OCI-M2 (cell line): ENCODE measurements around the gene CAPZA2.
"Not testable (repeated sequence)": the region's sequence is repeated elsewhere in the genome, so short reads cannot be mapped to it uniquely, and the experiment has no call there.

Experiments used
- DNase-seq: peaks from one replicate; lab custom pipeline; 2025; ENCODE audit not compliant: unreplicated experiment; lab: John Stamatoyannopoulos, UW

Gene CAPZA2

GRCh38 chr7:116862234-116862950, at the start of gene CAPZA2:
TSS of gene CAPZA2 (plus strand) at chr7:116862587. CDS start at chr7:116862612, 25 bp downstream.
- DNase-seq = peak; percentile 99

GRCh38 chr7:116812860-116813259, 49.5 kb upstream of the CAPZA2 start:
- DNase-seq = no peak

- DNase-seq = not testable (repeated sequence)
These were observed 49.0 kb upstream of the CAPZA2 start for GRCh38 chr7:116813371-116813770.

DNA sequence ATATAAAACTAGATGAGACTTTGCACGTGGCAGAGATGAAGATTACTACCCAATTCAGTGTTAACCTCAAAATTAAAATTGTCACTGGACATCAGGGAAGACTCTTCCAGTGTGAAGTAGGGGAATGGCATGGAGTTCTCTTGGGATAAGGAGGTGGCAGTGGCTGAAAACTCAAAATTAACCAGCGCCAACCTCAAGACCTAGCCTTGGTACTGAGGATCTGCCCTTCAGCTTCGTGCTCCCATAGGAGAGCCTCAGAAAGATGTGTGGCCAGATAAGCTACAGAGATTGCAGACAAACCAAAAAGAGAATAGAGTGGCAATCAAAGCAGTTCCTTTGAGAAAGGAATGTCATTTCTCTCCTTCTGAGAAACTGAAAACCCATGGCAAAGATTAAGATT, 47.3 kb upstream of the CAPZA2 start:
- no peak for DNase-seq

DNA sequence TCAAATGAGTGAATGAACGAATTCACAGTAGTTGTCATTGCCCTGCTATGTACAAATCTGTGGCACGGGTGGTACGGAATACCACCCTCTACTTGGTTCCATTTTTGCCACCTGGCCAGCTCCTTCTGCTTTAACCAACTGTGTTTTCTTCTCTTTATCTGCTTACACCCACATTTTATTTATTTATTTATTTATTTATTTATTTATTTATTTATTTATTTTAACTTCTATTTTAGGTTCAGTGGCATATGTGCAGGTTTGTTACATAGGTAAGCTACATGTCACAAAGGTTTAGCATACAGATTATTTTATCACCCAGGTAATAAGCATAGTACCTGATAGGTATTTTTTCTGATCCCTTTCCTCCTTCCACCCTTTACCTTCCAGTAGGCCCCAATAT, 42.2 kb upstream of the CAPZA2 start:
- no peak for DNase-seq

GRCh38 chr7:116821647-116822046, 40.7 kb upstream of the CAPZA2 start:
- not testable (repeated sequence) for DNase-seq

- DNase-seq = no peak
These were observed 37.9 kb upstream of the CAPZA2 start for GRCh38 chr7:116824449-116824848.

DNA sequence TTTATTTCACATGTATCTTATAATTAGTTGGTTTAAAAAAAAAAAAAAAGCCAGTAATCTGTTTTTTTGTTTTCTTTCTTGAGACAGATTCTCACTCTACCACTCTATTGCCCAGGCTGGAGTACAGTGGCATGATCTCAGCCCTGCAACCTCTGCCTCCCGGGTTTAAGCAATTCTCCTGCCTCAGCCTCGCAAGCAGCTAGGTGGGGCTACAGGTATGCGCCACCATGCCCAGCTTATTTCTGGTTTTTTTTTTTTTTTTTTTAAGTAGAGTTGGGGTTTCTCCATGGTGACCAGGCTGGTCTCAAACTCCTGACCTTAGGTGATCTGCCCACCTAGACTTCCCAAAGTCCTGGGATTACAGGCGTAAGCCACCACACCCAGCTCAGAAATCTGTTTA, 34.1 kb upstream of the CAPZA2 start:
- DNase-seq = no peak

GRCh38 chr7:116829041-116829440, 33.3 kb upstream of the CAPZA2 start:
- no peak for DNase-seq

DNA sequence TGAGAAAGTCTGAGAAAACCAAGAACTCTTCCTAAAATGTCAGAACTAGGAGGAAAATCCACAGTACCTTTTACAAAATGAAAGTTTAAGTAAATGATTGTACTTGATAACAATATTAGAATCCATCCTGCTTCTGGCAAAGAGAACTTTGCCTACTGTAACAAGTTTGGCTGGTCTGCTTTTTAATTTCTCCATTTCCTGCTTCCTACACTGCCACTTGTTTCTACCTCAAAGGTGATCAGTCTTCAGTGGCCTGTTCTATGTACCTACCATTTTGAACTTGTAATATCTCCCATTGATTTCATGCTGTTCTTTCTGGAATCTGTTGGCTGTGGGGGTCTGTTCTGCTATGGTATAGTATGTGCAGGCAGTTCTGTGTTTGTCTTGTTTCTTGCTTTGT, 32.9 kb upstream of the CAPZA2 start:
- DNase-seq = no peak

GRCh38 chr7:116832692-116833091, 29.7 kb upstream of the CAPZA2 start:
- no peak for DNase-seq

DNA sequence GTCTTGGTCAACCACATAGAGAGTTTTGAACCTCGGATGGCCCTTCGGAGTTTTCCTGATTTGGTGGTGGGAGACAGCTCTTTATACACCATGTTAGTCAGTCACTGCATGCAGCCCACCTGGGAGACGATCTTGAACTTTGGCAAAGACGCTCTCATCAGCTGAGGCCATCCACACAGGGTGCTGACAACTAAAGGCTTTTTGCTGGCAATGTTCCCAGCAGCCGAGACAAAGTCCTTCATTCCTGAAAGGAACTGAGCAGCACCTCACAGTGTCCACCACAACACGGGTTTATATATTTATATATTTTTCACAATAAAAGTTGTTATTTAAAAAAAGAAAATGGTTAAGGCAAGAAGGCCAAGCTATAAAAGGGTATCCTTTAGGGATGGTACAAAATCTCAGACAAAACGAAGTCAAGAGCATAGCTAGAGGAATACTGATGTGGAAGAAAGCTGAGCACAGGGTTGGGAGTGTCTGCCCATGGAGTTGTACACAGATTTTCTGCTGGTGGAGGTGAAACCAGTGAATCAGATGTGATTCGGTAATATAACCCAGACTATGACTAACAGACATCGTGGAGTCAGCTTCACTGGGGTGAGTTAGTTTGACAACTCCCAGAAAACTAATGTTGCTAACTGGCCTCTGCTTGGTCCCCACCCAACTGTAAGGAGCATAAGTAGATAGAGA, 27.4 kb upstream of the CAPZA2 start:
- DNase-seq = no peak

DNA sequence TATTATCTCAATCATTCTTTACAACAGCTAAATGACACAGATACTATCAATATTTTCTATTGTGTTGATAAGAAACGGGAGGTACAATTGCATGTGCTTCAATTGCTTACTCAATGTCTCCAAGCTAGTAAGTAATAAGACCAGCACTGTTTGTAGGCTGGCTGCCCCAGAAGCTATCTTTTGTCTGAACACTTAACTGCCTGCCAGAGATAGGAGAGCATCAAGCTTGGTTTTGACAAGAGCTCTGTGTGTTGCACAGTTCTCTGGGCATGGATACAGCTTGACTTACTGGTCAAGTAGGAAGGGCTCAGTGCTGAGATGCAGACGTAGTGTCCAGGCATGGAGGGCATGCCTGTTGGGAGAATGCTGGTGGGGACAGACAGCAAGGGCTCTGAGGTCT, 26.3 kb upstream of the CAPZA2 start:
- DNase-seq = no peak

GRCh38 chr7:116836911-116837310, 25.5 kb upstream of the CAPZA2 start:
- no peak for DNase-seq

DNA sequence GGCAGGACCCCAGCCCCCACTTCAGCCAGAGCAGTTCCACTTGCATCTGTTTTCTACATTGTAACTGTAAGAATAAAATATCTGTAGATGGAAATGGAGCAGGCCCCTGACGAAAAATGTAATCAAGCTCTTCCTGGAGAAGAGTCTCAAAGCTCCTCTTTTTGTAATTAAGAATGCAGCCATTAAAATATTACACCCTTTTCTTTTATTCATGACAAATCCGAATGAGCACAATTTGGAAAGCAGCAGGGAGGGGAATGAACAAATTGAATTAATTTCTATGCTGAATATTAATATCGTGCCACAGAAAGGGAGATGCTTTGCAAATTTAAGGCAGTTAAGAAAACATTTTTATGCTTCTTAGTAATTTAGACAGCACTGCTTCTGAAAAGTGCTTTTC, 24.8 kb upstream of the CAPZA2 start:
- DNase-seq = no peak

DNA sequence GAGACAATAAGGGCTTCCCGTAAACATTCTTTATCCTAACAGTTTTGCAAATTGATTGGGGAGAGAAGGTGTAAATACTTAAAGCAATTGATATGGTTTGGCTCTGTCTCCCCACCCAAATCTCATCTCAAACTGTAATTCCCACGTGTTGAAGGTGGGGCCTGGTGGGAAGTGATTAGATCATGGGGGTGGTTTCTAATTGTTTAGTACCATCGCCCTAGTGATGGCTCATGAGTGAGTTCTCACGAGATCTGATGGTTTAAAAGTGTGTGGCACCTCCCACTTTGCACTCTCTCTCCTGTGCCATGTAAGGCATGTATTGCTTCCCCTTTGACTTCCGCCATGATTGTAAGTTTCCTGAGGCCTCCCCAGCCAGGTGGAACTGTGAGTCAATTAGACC, 22.1 kb upstream of the CAPZA2 start:
- DNase-seq = no peak

- no peak for DNase-seq
These were observed 20.0 kb upstream of the CAPZA2 start for GRCh38 chr7:116842371-116842770.

DNA sequence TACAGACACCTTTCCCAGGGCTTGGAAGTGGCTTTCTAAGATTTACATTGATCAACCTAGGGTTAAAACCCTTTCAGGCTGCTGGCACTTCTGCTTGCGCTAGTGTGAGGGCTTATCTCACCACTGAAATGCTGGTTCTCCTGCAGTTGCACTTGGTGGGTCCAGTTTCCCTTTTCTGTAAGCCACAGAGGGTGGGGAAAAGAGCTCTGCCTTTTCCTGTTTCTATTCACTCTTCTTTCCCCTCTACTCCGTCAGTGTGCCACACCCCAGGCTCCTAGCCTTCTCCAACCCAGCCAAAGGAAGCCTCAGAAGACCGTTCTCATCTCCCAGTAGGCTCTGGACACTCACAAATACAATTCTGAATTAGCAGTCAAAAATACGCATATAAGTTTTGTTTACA, 19.0 kb upstream of the CAPZA2 start:
- no peak for DNase-seq

GRCh38 chr7:116851175-116851574, 11.2 kb upstream of the CAPZA2 start:
- DNase-seq = no peak

DNA sequence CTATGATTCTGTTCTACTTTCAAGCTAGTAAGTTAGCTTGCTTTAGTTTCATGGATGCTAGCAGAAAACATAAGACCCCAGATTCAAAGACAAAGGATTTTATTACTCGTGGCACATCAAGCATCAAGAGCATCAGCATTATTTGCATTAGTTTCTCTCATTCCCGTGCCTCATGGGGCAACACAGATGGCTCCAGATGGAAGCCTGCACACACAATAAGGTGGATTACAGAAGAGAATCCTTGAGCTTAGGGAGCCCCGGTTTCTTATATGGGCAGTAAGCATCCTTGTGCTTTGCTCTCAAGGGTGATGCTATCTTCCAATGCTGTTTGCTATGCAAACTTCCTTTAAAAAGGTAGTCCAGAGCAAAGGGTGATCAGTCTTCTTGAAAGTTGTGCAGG, 10.7 kb upstream of the CAPZA2 start:
- no peak for DNase-seq

DNA sequence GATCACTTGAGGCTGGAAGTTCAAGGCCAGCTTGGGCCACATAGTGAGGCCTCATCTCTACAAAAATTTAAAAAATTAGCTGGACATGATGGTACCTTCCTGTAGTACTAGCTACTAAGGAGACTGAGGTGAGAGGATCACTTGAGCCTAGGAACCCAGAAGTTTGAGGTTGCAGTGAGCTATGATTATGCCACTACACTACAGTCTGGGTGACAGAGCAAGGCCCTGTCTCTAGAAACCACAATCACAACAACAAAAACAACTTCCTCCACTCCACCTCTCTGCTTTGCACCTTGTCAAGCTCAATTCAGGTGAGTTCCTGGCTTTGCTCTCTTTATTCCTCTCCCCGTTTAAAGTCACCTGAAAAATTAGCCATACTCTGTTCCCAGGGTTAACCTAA, 8.3 kb upstream of the CAPZA2 start:
- DNase-seq = no peak

DNA sequence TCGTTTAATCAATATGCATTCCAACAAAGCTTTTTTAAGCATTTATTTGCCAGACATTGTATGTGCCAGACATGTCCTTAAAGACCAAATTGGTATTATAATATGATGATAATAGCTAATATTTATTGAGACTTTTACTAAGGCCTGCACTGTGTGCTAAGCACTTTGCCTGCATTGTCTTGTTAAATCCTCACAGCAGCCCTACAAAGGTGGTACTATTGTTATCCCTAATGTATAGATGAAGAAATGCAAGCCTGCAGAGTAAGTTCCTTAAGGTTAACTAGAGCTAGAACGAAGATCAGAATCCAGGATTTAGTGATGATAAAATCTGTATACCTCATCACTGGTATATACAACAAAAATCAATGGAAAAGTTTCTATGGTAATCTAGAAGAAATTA, 5.3 kb upstream of the CAPZA2 start:
- DNase-seq = no peak

- DNase-seq = no peak
These were observed 3.1 kb upstream of the CAPZA2 start for GRCh38 chr7:116859323-116859722.
